GM21367 (cell line): ENCODE results near the gene PIK3CD.
A peak's percentile ranks its signal among the peaks of the same experiment; 100 is the strongest.
"Not testable (repeated sequence)": the region's sequence is repeated elsewhere in the genome, so short reads cannot be mapped to it uniquely, and the experiment has no call there.

Source experiments
- ATAC-seq: cut with Tn5 transposase; IDR thresholded peaks from one replicate; pipeline ENCODE4 v1.9.1; 2021; ENCODE audit not compliant: unreplicated experiment

The PIK3CD gene

GRCh38 chr1:9687874-9688582, 36.5 kb downstream of the PIK3CD start:
- ATAC-seq, result no peak

GRCh38 chr1:9688599-9688998, 37.1 kb downstream of the PIK3CD start:
- ATAC-seq, result no peak

GRCh38 chr1:9689011-9689706, 37.6 kb downstream of the PIK3CD start:
- peak; percentile 36 for ATAC-seq

GRCh38 chr1:9689971-9690381, 38.4 kb downstream of the PIK3CD start:
- no peak for ATAC-seq

- ATAC-seq, result no peak
Measured at GRCh38 chr1:9690440-9691107, 39.0 kb downstream of the PIK3CD start.

GRCh38 chr1:9691108-9691445, 39.5 kb downstream of the PIK3CD start:
- no peak for ATAC-seq

GRCh38 chr1:9691691-9692090, 40.2 kb downstream of the PIK3CD start:
- no peak for ATAC-seq

GRCh38 chr1:9696793-9697192, 45.3 kb downstream of the PIK3CD start:
- ATAC-seq, result no peak

- ATAC-seq, result no peak
Measured at GRCh38 chr1:9699361-9699760, 47.8 kb downstream of the PIK3CD start.

GRCh38 chr1:9700340-9700739, 48.8 kb downstream of the PIK3CD start:
- no peak for ATAC-seq

- ATAC-seq, result no peak
Measured at GRCh38 chr1:9701665-9702064, 50.1 kb downstream of the PIK3CD start.

GRCh38 chr1:9703165-9703509, 51.6 kb downstream of the PIK3CD start:
- no peak for ATAC-seq

GRCh38 chr1:9703681-9704080, 52.1 kb downstream of the PIK3CD start:
- ATAC-seq, result no peak

- no peak for ATAC-seq
Measured at GRCh38 chr1:9705337-9706093, 54.0 kb downstream of the PIK3CD start.

GRCh38 chr1:9706178-9706577, 54.6 kb downstream of the PIK3CD start:
- no peak for ATAC-seq

GRCh38 chr1:9710037-9710436, 58.5 kb downstream of the PIK3CD start:
- no peak for ATAC-seq

GRCh38 chr1:9711466-9712020, 60.0 kb downstream of the PIK3CD start:
- ATAC-seq, result no peak

- not testable (repeated sequence) for ATAC-seq
Measured at GRCh38 chr1:9712767-9713166, 61.2 kb downstream of the PIK3CD start.

GRCh38 chr1:9714257-9714718, 62.8 kb downstream of the PIK3CD start:
- ATAC-seq, result no peak

- no peak for ATAC-seq
Measured at GRCh38 chr1:9715536-9716226, 64.2 kb downstream of the PIK3CD start.
